Nephron (organoid): ENCODE data around the gene PPP2R5E.

Experiments used
- H3K27ac Mint-ChIP-seq, 3 experiments: 2 replicates each; pipeline ENCODE4 v1.8.0; 2020; ENCODE audit warnings: mixed read lengths in 3 of 3, mild to moderate bottlenecking in 2 of 3, moderate library complexity in 1 of 3
- H3K27me3 Mint-ChIP-seq: 2 replicates; pipeline ENCODE4 v1.8.0; 2021; ENCODE audit warnings: low read depth, mild to moderate bottlenecking, moderate library complexity, mixed read lengths
- H3K36me3 Mint-ChIP-seq: 2 replicates; pipeline ENCODE4 v1.8.0; 2020; ENCODE audit warnings: low read depth, mixed read lengths
- H3K4me1 Mint-ChIP-seq: 2 replicates; pipeline ENCODE4 v1.8.0; 2020; ENCODE audit warnings: mixed read lengths
- H3K4me3 Mint-ChIP-seq, 3 experiments: 2 replicates each; pipeline ENCODE4 v1.8.0; 2020; ENCODE audit warnings: mild to moderate bottlenecking in 3 of 3, mixed read lengths in 3 of 3, moderate library complexity in 2 of 3
- H3K9me3 Mint-ChIP-seq: 2 replicates; pipeline ENCODE4 v1.8.0; 2020; ENCODE audit warnings: mixed read lengths
- TF ChIP-seq, protein P1 (sequence below), 3 experiments: fragments of 200-600 bp; sonication (generic); IDR thresholded peaks; one replicate each; pipeline ENCODE4 v1.5.0; 2021; ENCODE audit warnings: antibody characterized with exemption in 3 of 3; ENCODE audit not compliant: unreplicated experiment in 3 of 3

The PPP2R5E gene

GRCh38 chr14:63435204-63435603 lies 108.0 kb downstream of the PPP2R5E start:
- Mint-ChIP-seq H3K27me3 (no peaks in the 10 kb centered on the region), H3K27ac (peak overlapping the region; percentile 37 to 88 (median 75)), H3K36me3 (peaks cover 3% of the 10 kb centered on the region), H3K9me3 (no peaks in the 10 kb centered on the region), H3K4me1 (peaks cover 67% of the 10 kb centered on the region), H3K4me3 (no peak overlapping the region)
- TF ChIP-seq, protein P1, sequence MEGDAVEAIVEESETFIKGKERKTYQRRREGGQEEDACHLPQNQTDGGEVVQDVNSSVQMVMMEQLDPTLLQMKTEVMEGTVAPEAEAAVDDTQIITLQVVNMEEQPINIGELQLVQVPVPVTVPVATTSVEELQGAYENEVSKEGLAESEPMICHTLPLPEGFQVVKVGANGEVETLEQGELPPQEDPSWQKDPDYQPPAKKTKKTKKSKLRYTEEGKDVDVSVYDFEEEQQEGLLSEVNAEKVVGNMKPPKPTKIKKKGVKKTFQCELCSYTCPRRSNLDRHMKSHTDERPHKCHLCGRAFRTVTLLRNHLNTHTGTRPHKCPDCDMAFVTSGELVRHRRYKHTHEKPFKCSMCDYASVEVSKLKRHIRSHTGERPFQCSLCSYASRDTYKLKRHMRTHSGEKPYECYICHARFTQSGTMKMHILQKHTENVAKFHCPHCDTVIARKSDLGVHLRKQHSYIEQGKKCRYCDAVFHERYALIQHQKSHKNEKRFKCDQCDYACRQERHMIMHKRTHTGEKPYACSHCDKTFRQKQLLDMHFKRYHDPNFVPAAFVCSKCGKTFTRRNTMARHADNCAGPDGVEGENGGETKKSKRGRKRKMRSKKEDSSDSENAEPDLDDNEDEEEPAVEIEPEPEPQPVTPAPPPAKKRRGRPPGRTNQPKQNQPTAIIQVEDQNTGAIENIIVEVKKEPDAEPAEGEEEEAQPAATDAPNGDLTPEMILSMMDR (IDR thresholded peaks at IDR 0.05; ENCODE audit: unreplicated experiment in 3 of 3): no peak

DNA sequence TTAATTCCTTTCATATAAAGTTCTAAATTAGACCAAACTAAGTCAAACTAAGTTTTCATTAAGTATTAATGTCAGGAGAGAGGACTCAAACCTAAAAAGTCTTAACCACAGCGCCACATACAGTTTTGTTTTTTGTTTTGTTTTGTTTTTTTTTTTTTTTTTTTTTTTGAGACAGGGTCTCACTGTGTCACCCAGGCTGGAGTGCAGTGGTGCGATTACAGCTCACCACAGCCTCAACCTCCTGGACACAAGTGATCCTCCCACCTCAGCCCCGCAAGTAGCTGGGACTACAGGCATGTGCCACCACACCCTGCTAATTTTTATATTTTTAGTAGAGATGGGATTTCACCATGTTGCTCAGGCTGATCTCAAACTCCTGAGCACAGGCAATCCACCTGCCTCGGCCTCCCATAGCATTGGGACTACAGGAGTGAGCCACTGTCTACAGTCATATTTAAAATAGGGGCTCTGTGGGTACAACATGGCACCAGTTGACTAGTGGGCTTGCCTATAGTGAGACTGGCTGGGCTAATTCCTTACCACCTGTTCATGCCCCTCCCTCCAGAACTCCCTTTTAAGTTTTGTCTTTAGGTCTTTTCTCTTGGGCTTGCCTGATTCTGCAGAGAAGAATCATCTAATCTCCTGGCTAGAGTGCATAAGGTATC lies 110.2 kb downstream of the PPP2R5E start:
- Mint-ChIP-seq H3K27me3 (no peaks in the 10 kb centered on the region), H3K4me3 (no peak overlapping the region), H3K27ac (no peak overlapping the region), H3K9me3 (no peaks in the 10 kb centered on the region), H3K4me1 (peaks cover 59% of the 10 kb centered on the region), H3K36me3 (no peaks in the 10 kb centered on the region)
- TF ChIP-seq, protein P1 (IDR thresholded peaks at IDR 0.05; ENCODE audit: unreplicated experiment in 3 of 3): no peak

GRCh38 chr14:63432228-63432627 lies 110.9 kb downstream of the PPP2R5E start:
- Mint-ChIP-seq H3K27me3 (no peaks in the 10 kb centered on the region), H3K4me1 (peaks cover 53% of the 10 kb centered on the region), H3K9me3 (no peaks in the 10 kb centered on the region), H3K27ac (no peak overlapping the region), H3K36me3 (no peaks in the 10 kb centered on the region), H3K4me3 (no peak overlapping the region)
- TF ChIP-seq, protein P1 (IDR thresholded peaks at IDR 0.05; ENCODE audit: unreplicated experiment in 3 of 3): no peak

- no peaks in the 10 kb centered on the region for H3K27me3 Mint-ChIP-seq
- TF ChIP-seq, protein P1 (IDR thresholded peaks at IDR 0.05; ENCODE audit: unreplicated experiment in 3 of 3): no peak
- no peaks in the 10 kb centered on the region for H3K36me3 Mint-ChIP-seq
- H3K9me3 Mint-ChIP-seq: no peaks in the 10 kb centered on the region
- no peak overlapping the region for H3K27ac Mint-ChIP-seq
- H3K4me3 Mint-ChIP-seq: no peak overlapping the region
- H3K4me1 Mint-ChIP-seq: peaks cover 53% of the 10 kb centered on the region
These were observed 111.7 kb downstream of the PPP2R5E start for GRCh38 chr14:63431466-63431865.

DNA sequence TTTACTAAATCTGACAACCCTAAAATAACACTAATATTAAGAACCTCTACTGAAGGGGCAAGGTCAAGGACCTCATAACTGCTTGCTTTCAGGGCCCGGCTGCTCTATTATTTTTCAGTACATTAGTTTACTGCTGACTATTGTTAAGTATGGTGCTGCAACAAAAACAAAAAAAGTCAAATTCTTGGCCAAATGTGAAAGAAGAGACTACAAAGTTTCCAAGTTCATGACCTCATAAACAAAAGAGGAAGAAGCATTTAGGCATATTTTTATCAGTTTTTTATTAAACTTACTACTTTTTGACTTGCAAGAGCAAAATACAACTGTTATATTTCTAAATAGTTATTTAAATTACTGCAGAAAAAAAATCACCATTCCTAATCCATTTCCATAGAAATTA lies 114.7 kb downstream of the PPP2R5E start:
- TF ChIP-seq, protein P1 (IDR thresholded peaks at IDR 0.05; ENCODE audit: unreplicated experiment in 3 of 3): no peak
- H3K9me3 Mint-ChIP-seq: no peaks in the 10 kb centered on the region
- no peak overlapping the region for H3K4me3 Mint-ChIP-seq
- H3K36me3 Mint-ChIP-seq: no peaks in the 10 kb centered on the region
- no peak overlapping the region for H3K27ac Mint-ChIP-seq
- no peaks in the 10 kb centered on the region for H3K27me3 Mint-ChIP-seq
- peaks cover 30% of the 10 kb centered on the region for H3K4me1 Mint-ChIP-seq

GRCh38 chr14:63426838-63427352 lies 116.3 kb downstream of the PPP2R5E start:
- TF ChIP-seq, protein P1 (IDR thresholded peaks at IDR 0.05; ENCODE audit: unreplicated experiment in 3 of 3): no peak
- Mint-ChIP-seq H3K27ac (no peak overlapping the region), H3K4me3 (no peak overlapping the region), H3K27me3 (no peaks in the 10 kb centered on the region), H3K9me3 (no peaks in the 10 kb centered on the region), H3K36me3 (peaks cover 2% of the 10 kb centered on the region), H3K4me1 (peaks cover 19% of the 10 kb centered on the region)
